ENCODE results near the gene CD8B. TPM values are rescaled to one million over a fixed set of nuclear protein-coding genes. Genes with fewer than 3 reads are reported as not detected.
"Not testable (repeated sequence)": the region's sequence is repeated elsewhere in the genome, so short reads cannot be mapped to it uniquely, and the experiment has no call there.

CD8B gene
- total RNA-seq, 4 donors from 2014 or later: 5.1 TPM; not detected in 3

GRCh38 chr2:86836915-86837695 lies 24.6 kb downstream of the CD8B start:
- H3K4me1 ChIP-seq; H3K36me3 ChIP-seq; H3K9me3 ChIP-seq; in situ Hi-C loops (cut with MboI; ENCODE audit: low pct_ligation_motif_present in 1 of 4, low pct_unique_long_range_greater_than_20kb in 1 of 4, low sequenced_read_pairs in 3 of 4); intact Hi-C loops (cut with DNase I; ENCODE audit: low total_unique reads); H3K27me3 ChIP-seq: not testable (repeated sequence)
- TF ChIP-seq POLR2AphosphoS5 (IDR thresholded peaks at IDR 0.05): peak; percentile 50 to 60 (median 51)
- Histone ChIP-seq H3K4me3 (peak overlapping the region in 1 of 4 donors; percentile 4), H3K27ac (peak overlapping the region; percentile 6 to 73 (median 67))
- 48 to 54% methylated on average over 4 to 9 of the region's 19 CpGs for WGBS, 2 donors (ENCODE audit: low coverage in 1 of 2)
- peak; percentile 79 for DNase-seq

GRCh38 chr2:86835548-86835889 lies 26.2 kb downstream of the CD8B start:
- DNase-seq; H3K4me3 ChIP-seq; in situ Hi-C loops (cut with MboI; ENCODE audit: low pct_ligation_motif_present in 1 of 4, low pct_unique_long_range_greater_than_20kb in 1 of 4, low sequenced_read_pairs in 3 of 4); H3K36me3 ChIP-seq; H3K4me1 ChIP-seq; H3K27ac ChIP-seq; H3K27me3 ChIP-seq; intact Hi-C loops (cut with DNase I; ENCODE audit: low total_unique reads); H3K9me3 ChIP-seq: not testable (repeated sequence)
- WGBS, 2 donors (ENCODE audit: low coverage in 1 of 2): no CpG with 5 or more reads among the region's 4 CpGs

- intact Hi-C loops (cut with DNase I; ENCODE audit: low total_unique reads): no loop called here
- Histone ChIP-seq H3K36me3 (no peaks in the 10 kb centered on the region), H3K27ac (no peak overlapping the region), H3K4me1 (no peaks in the 10 kb centered on the region), H3K27me3 (peaks cover 3% of the 10 kb centered on the region), H3K9me3 (no peaks in the 10 kb centered on the region), H3K4me3 (no peak overlapping the region)
- in situ Hi-C loops (cut with MboI; ENCODE audit: low pct_ligation_motif_present in 1 of 4, low pct_unique_long_range_greater_than_20kb in 1 of 4, low sequenced_read_pairs in 3 of 4): no loop called here
- TF ChIP-seq POLR2A (IDR thresholded peaks at IDR 0.05): no peak
- TF ChIP-seq POLR2AphosphoS5 (IDR thresholded peaks at IDR 0.05): no peak
- no peak for TF ChIP-seq CTCF (IDR thresholded peaks at IDR 0.05)
- TF ChIP-seq EP300 (IDR thresholded peaks at IDR 0.05; ENCODE audit: low read depth): no peak
- DNase-seq: no peak
- WGBS, 2 donors (ENCODE audit: low coverage in 1 of 2): 83 to 87% methylated on average over 3 to 10 of the region's 10 CpGs
Measured at GRCh38 chr2:86833315-86833714, 28.4 kb downstream of the CD8B start.

GRCh38 chr2:86832334-86833096 lies 29.2 kb downstream of the CD8B start:
- TF ChIP-seq EP300 (IDR thresholded peaks at IDR 0.05; ENCODE audit: low read depth) (no peak), CTCF (IDR thresholded peaks at IDR 0.05) (no peak), POLR2AphosphoS5 (IDR thresholded peaks at IDR 0.05) (no peak), POLR2A (IDR thresholded peaks at IDR 0.05) (no peak)

GRCh38 chr2:86831537-86831936 lies 30.1 kb downstream of the CD8B start:
- in situ Hi-C loops (cut with MboI; ENCODE audit: low pct_ligation_motif_present in 1 of 4, low pct_unique_long_range_greater_than_20kb in 1 of 4, low sequenced_read_pairs in 3 of 4) (no loop called here), intact Hi-C loops (cut with DNase I; ENCODE audit: low total_unique reads) (no loop called here)
- no peak for DNase-seq
- no peak overlapping the region for H3K4me3 ChIP-seq
- peaks cover 3% of the 10 kb centered on the region for H3K27me3 ChIP-seq
- no peaks in the 10 kb centered on the region for H3K4me1 ChIP-seq
- TF ChIP-seq CTCF (IDR thresholded peaks at IDR 0.05): no peak
- WGBS, 2 donors (ENCODE audit: low coverage in 1 of 2): 59 to 82% methylated on average over 2 of the region's 2 CpGs
- no peak overlapping the region for H3K27ac ChIP-seq
- H3K9me3 ChIP-seq: no peaks in the 10 kb centered on the region
- H3K36me3 ChIP-seq: no peaks in the 10 kb centered on the region

More at GRCh38 chr2:86832334-86833096, 29.2 kb downstream of the CD8B start:
- intact Hi-C loops (cut with DNase I; ENCODE audit: low total_unique reads): no loop called here
- Histone ChIP-seq H3K36me3 (no peaks in the 10 kb centered on the region), H3K4me1 (no peaks in the 10 kb centered on the region), H3K4me3 (no peak overlapping the region), H3K27ac (no peak overlapping the region), H3K27me3 (peaks cover 3% of the 10 kb centered on the region), H3K9me3 (no peaks in the 10 kb centered on the region)
- 85 to 90% methylated on average over 3 to 7 of the region's 7 CpGs for WGBS, 2 donors (ENCODE audit: low coverage in 1 of 2)
- in situ Hi-C loops (cut with MboI; ENCODE audit: low pct_ligation_motif_present in 1 of 4, low pct_unique_long_range_greater_than_20kb in 1 of 4, low sequenced_read_pairs in 3 of 4): no loop called here
- no peak for DNase-seq

All from transverse colon (tissue), 4 donors.